PFSK-1 (cell line): Measurements from ENCODE around the gene BST2.

Source experiments
- POLR2AphosphoS5 ChIP-seq: IDR thresholded peaks from 2 replicates; pipeline ENCODE4 v1.6.1; 2012; ENCODE audit warnings: low read depth, mild to moderate bottlenecking, control low read depth, low read length, moderate library complexity
- REST ChIP-seq, 2 experiments: IDR thresholded peaks; 2 replicates each; pipeline versions ENCODE4 v1.6.1 to v1.8.0; 2011 to 2012; ENCODE audit warnings: low read depth in 2 of 2, low read length in 2 of 2, control low read depth in 1 of 2, inconsistent platforms in 1 of 2, mild to moderate bottlenecking in 1 of 2, moderate library complexity in 1 of 2; ENCODE audit not compliant: insufficient read depth in 1 of 2
- SIN3A ChIP-seq: IDR thresholded peaks from 2 replicates; pipeline ENCODE4 v1.6.1; 2012; ENCODE audit warnings: mild to moderate bottlenecking, low read length, moderate library complexity, borderline replicate concordance; ENCODE audit not compliant: insufficient read depth
- TAF1 ChIP-seq: IDR thresholded peaks from 2 replicates; pipeline ENCODE4 v1.6.1; 2012; ENCODE audit warnings: low read length, control low read depth, borderline replicate concordance; ENCODE audit not compliant: insufficient read depth

- TF ChIP-seq SIN3A (no peak), POLR2AphosphoS5 (no peak), REST (IDR thresholded peaks at IDR 0.05; ENCODE audit: insufficient read depth in 1 of 2, low read depth in 2 of 2, low read length in 2 of 2) (no peak), TAF1 (no peak)
These were observed 24.2 kb upstream of the BST2 start for GRCh38 chr19:17429641-17430113.
